ENCODE results near the gene TP63.

DNA sequence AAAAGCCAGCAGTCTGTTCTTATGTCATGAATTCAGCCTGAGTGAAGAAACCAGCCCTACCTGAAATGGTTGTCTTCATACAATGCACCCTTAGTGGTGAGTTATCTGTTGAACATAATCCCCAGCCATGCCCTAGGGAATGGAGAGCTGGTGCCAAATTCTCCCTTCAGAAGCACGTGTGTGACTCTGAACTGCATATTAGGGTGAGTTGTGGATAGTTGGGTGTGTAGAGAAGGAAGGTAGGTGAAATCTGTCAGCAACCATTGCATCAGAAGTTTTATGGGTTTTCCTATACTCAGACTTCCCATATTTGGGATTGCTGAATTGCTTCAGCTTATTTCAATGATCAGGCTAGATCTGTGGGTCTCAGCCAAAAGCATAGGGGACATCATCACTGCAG, 46.5 kb upstream of the TP63 start:
- TF ChIP-seq, protein P1, sequence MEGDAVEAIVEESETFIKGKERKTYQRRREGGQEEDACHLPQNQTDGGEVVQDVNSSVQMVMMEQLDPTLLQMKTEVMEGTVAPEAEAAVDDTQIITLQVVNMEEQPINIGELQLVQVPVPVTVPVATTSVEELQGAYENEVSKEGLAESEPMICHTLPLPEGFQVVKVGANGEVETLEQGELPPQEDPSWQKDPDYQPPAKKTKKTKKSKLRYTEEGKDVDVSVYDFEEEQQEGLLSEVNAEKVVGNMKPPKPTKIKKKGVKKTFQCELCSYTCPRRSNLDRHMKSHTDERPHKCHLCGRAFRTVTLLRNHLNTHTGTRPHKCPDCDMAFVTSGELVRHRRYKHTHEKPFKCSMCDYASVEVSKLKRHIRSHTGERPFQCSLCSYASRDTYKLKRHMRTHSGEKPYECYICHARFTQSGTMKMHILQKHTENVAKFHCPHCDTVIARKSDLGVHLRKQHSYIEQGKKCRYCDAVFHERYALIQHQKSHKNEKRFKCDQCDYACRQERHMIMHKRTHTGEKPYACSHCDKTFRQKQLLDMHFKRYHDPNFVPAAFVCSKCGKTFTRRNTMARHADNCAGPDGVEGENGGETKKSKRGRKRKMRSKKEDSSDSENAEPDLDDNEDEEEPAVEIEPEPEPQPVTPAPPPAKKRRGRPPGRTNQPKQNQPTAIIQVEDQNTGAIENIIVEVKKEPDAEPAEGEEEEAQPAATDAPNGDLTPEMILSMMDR (IDR thresholded peaks at IDR 0.05): no peak
- no peak for TF ChIP-seq POLR2A (IDR thresholded peaks at IDR 0.05)

Measured in Peyer's patch (tissue), 4 donors.